H9 (cell line): Measurements from ENCODE around the gene COA6. TPM values are rescaled to one million over a fixed set of nuclear protein-coding genes. Genes with fewer than 3 reads are reported as not detected.

Experiments used
- DNase-seq: peaks from one replicate; pipeline ENCODE4 v3.0.0-alpha.2; 2017
- H2AFZ ChIP-seq: one replicate; pipeline ENCODE4 v1.6.1; 2013; ENCODE audit warnings: mild to moderate bottlenecking, low read length, control low read depth, moderate library complexity
- H2AK5ac ChIP-seq: 2 replicates; pipeline ENCODE4 v1.6.1; 2013; ENCODE audit warnings: low read length, control low read depth, mixed read lengths; ENCODE audit not compliant: insufficient read length
- H2BK120ac ChIP-seq: one replicate; pipeline ENCODE4 v1.6.1; 2013; ENCODE audit warnings: low read depth, mild to moderate bottlenecking, low read length, control low read depth, inconsistent platforms; ENCODE audit not compliant: poor library complexity, severe bottlenecking
- H2BK12ac ChIP-seq: 2 replicates; pipeline ENCODE4 v1.6.1; 2013; ENCODE audit warnings: low read length, control low read depth, mixed read lengths, low read depth; ENCODE audit not compliant: insufficient read length
- H2BK15ac ChIP-seq: 2 replicates; pipeline ENCODE4 v1.6.1; 2013; ENCODE audit warnings: low read depth, low read length, control low read depth
- H2BK20ac ChIP-seq: one replicate; pipeline ENCODE4 v1.6.1; 2013; ENCODE audit warnings: low read depth, mild to moderate bottlenecking, low read length, control low read depth, inconsistent platforms; ENCODE audit not compliant: poor library complexity, severe bottlenecking
- H2BK5ac ChIP-seq: 2 replicates; pipeline ENCODE4 v1.6.1; 2013; ENCODE audit warnings: low read length, control low read depth, mixed read lengths; ENCODE audit not compliant: insufficient read length
- H3K14ac ChIP-seq: 2 replicates; pipeline ENCODE4 v1.6.1; 2013; ENCODE audit warnings: low read length, control low read depth; ENCODE audit not compliant: insufficient read depth
- H3K18ac ChIP-seq: 2 replicates; pipeline ENCODE4 v1.6.1; 2013; ENCODE audit warnings: low read depth, mild to moderate bottlenecking, mixed read lengths, low read length, control low read depth; ENCODE audit not compliant: insufficient read length
- H3K23ac ChIP-seq: 2 replicates; pipeline ENCODE4 v1.6.1; 2013; ENCODE audit warnings: low read length, control low read depth, mixed read lengths, low read depth; ENCODE audit not compliant: insufficient read length
- H3K23me2 ChIP-seq: 2 replicates; pipeline ENCODE4 v1.6.1; 2013; ENCODE audit warnings: low read depth, mild to moderate bottlenecking, mixed read lengths, low read length, control low read depth; ENCODE audit not compliant: insufficient read length, poor library complexity, severe bottlenecking
- H3K27ac ChIP-seq: 2 replicates; pipeline ENCODE4 v1.5.1; 2013; ENCODE audit warnings: low read length, control low read depth, mixed read lengths, low read depth; ENCODE audit not compliant: insufficient read length
- H3K27me3 ChIP-seq: 2 replicates; pipeline ENCODE4 v1.6.1; 2013; ENCODE audit warnings: low read length, control low read depth, inconsistent platforms; ENCODE audit not compliant: insufficient read depth
- H3K4ac ChIP-seq: 2 replicates; pipeline ENCODE4 v1.6.1; 2013; ENCODE audit warnings: low read depth, mild to moderate bottlenecking, control low read depth, inconsistent platforms, low read length, moderate library complexity
- H3K4me1 ChIP-seq: 2 replicates; pipeline ENCODE4 v1.6.1; 2013; ENCODE audit warnings: low read length, control low read depth, inconsistent platforms; ENCODE audit not compliant: insufficient read depth
- H3K4me2 ChIP-seq: 2 replicates; pipeline ENCODE4 v1.6.1; 2013; ENCODE audit warnings: low read length, control low read depth, mixed read lengths; ENCODE audit not compliant: insufficient read length, insufficient read depth
- H3K56ac ChIP-seq: 2 replicates; pipeline ENCODE4 v1.6.1; 2013; ENCODE audit warnings: low read depth, mild to moderate bottlenecking, mixed read lengths, low read length, control low read depth; ENCODE audit not compliant: insufficient read length
- H3K79me1 ChIP-seq: 2 replicates; pipeline ENCODE4 v1.6.1; 2013; ENCODE audit warnings: low read depth, mild to moderate bottlenecking, moderate library complexity, low read length, control low read depth, inconsistent platforms; ENCODE audit not compliant: insufficient read depth, poor library complexity, severe bottlenecking
- H3K79me2 ChIP-seq: 2 replicates; pipeline ENCODE4 v1.6.1; 2013; ENCODE audit warnings: low read length, control low read depth, inconsistent platforms; ENCODE audit not compliant: insufficient read depth
- H3K9ac ChIP-seq: 2 replicates; pipeline ENCODE4 v1.6.1; 2013; ENCODE audit warnings: low read length, control low read depth, mixed read lengths; ENCODE audit not compliant: insufficient read length; ENCODE audit errors: extremely low read depth
- H3K9me3 ChIP-seq: one replicate; pipeline ENCODE4 v1.6.1; 2013; ENCODE audit warnings: low read depth, low read length, inconsistent platforms; ENCODE audit not compliant: control insufficient read depth
- H3T11ph ChIP-seq: one replicate; pipeline ENCODE4 v1.6.1; 2013; ENCODE audit warnings: mild to moderate bottlenecking, low read length, control low read depth, inconsistent platforms
- H4K20me1 ChIP-seq: one replicate; pipeline ENCODE4 v1.6.1; 2013; ENCODE audit not compliant: control insufficient read depth, insufficient read length, insufficient read depth
- H4K5ac ChIP-seq: 2 replicates; pipeline ENCODE4 v1.6.1; 2013; ENCODE audit warnings: low read depth, mild to moderate bottlenecking, mixed read lengths, low read length, control low read depth; ENCODE audit not compliant: insufficient read length
- H4K8ac ChIP-seq: replicated peaks from 2 replicates; pipeline ENCODE4 v1.6.1; 2013; ENCODE audit warnings: low read length, control low read depth, mixed read lengths, low read depth; ENCODE audit not compliant: insufficient read length
- H4K91ac ChIP-seq: 2 replicates; pipeline ENCODE4 v1.6.1; 2013; ENCODE audit warnings: low read depth, mild to moderate bottlenecking, moderate library complexity, mixed read lengths, low read length, control low read depth; ENCODE audit not compliant: insufficient read length
- H3K27ac Mint-ChIP-seq, 3 experiments: 2 replicates in 2 of 3; 3 replicates in 1 of 3; pipeline ENCODE4 v1.8.0; 2020 to 2021; ENCODE audit warnings: mixed read lengths in 3 of 3, mild to moderate bottlenecking in 1 of 3, moderate library complexity in 1 of 3
- H3K27me3 Mint-ChIP-seq: 2 replicates; pipeline ENCODE4 v1.8.0; 2021; ENCODE audit warnings: low read depth, mild to moderate bottlenecking, moderate library complexity, mixed read lengths
- H3K36me3 Mint-ChIP-seq, 3 experiments: 2 replicates in 2 of 3; 3 replicates in 1 of 3; pipeline ENCODE4 v1.8.0; 2020 to 2021; ENCODE audit warnings: low read depth in 3 of 3, mixed read lengths in 3 of 3; ENCODE audit not compliant: insufficient read depth in 1 of 3
- H3K4me1 Mint-ChIP-seq, 2 experiments: 2 replicates each; pipeline ENCODE4 v1.8.0; 2020; ENCODE audit warnings: mixed read lengths in 2 of 2
- H3K4me3 Mint-ChIP-seq, 2 experiments: 2 replicates in 1 of 2; 3 replicates in 1 of 2; pipeline ENCODE4 v1.8.0; 2020 to 2021; ENCODE audit warnings: mild to moderate bottlenecking in 2 of 2, mixed read lengths in 2 of 2, moderate library complexity in 1 of 2
- H3K9me3 Mint-ChIP-seq, 2 experiments: 2 replicates in 1 of 2; 3 replicates in 1 of 2; pipeline ENCODE4 v1.8.0; 2020; ENCODE audit warnings: mild to moderate bottlenecking in 2 of 2, mixed read lengths in 2 of 2, moderate library complexity in 1 of 2
- WGBS: extraction: QIAGEN DNeasy Blood & Tissue Kit; methylation state at CpG from one replicate; pipeline ENCODE4 v1.1.7; 2013; ENCODE audit warnings: missing lambda C conversion rate, low lambda C conversion rate, mixed read lengths; ENCODE audit not compliant: insufficient read length; ENCODE audit errors: extremely low coverage; 5-methylcytosine and 5-hydroxymethylcytosine counted together
- total RNA-seq: library from RNA; stranded (reverse); gene quantifications from 2 replicates; pipeline ENCODE4 v1.2.1, GENCODE V29; 2021
- TF ChIP-seq, protein P1 (sequence below): fragments of 200-600 bp; sonication (generic); conservative IDR thresholded peaks from 3 replicates; pipeline ENCODE4 v1.8.0; 2021; ENCODE audit warnings: antibody characterized with exemption, mild to moderate bottlenecking

The COA6 gene
- total RNA-seq, 1 experiment from 2014 or later: 42.3 TPM

DNA sequence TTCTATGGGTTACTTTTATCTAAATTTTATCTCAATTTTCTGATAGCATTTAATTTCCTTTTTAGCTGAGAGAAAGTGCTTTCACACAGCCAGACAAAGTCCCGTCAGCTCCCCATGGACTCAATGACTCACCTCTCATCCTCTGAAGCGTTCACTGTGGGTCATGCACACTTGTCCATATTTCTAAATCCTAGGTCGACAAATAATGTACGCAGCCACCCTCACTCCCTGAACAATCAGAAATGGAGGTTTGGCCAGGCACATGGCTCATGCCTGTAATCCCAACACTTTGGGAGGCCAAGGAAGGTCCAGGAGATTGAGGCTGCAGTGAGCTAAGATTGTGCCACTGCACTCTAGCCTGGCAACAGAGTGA is 42.4 kb upstream of the COA6 start:
- Histone ChIP-seq H2AFZ (no peak overlapping the region), H4K20me1 (no peaks in the 10 kb centered on the region), H3K14ac (no peak overlapping the region), H3K79me2 (no peaks in the 10 kb centered on the region), H3K4ac (no peak overlapping the region), H3K27ac (no peak overlapping the region), H3K23me2 (no peaks in the 10 kb centered on the region), H3K56ac (no peak overlapping the region), H2BK20ac (no peak overlapping the region), H3K9ac (no peak overlapping the region), H4K8ac (no peak overlapping the region), H3K79me1 (no peaks in the 10 kb centered on the region), H3K9me3 (no peaks in the 10 kb centered on the region), H4K5ac (no peak overlapping the region), H3K18ac (no peak overlapping the region), H3K4me2 (no peak overlapping the region), H4K91ac (no peak overlapping the region), H3K4me1 (no peaks in the 10 kb centered on the region), H2BK15ac (no peak overlapping the region), H2BK12ac (no peak overlapping the region), H2BK120ac (no peak overlapping the region), H3T11ph (no peak overlapping the region), H2BK5ac (no peak overlapping the region), H3K23ac (no peak overlapping the region), H3K27me3 (no peaks in the 10 kb centered on the region), H2AK5ac (no peak overlapping the region)
- DNase-seq: no peak
- peaks cover 15% of the 10 kb centered on the region in 2 experiments for H3K4me1 Mint-ChIP-seq
- H3K27me3 Mint-ChIP-seq: peaks cover 14% of the 10 kb centered on the region
- WGBS: no CpG with 5 or more reads among the region's 4 CpGs
- TF ChIP-seq, protein P1, sequence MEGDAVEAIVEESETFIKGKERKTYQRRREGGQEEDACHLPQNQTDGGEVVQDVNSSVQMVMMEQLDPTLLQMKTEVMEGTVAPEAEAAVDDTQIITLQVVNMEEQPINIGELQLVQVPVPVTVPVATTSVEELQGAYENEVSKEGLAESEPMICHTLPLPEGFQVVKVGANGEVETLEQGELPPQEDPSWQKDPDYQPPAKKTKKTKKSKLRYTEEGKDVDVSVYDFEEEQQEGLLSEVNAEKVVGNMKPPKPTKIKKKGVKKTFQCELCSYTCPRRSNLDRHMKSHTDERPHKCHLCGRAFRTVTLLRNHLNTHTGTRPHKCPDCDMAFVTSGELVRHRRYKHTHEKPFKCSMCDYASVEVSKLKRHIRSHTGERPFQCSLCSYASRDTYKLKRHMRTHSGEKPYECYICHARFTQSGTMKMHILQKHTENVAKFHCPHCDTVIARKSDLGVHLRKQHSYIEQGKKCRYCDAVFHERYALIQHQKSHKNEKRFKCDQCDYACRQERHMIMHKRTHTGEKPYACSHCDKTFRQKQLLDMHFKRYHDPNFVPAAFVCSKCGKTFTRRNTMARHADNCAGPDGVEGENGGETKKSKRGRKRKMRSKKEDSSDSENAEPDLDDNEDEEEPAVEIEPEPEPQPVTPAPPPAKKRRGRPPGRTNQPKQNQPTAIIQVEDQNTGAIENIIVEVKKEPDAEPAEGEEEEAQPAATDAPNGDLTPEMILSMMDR: no peak
- no peak overlapping the region for H3K4me3 Mint-ChIP-seq
- H3K36me3 Mint-ChIP-seq: no peaks in the 10 kb centered on the region
- peaks cover 0 to 2% of the 10 kb centered on the region in 2 experiments; a peak in 2 of 5 replicates for H3K9me3 Mint-ChIP-seq
- H3K27ac Mint-ChIP-seq: no peak overlapping the region
